HG03139 (cell line): ENCODE measurements around the gene C7orf57.
"Not testable (repeated sequence)": the region's sequence is repeated elsewhere in the genome, so short reads cannot be mapped to it uniquely, and the experiment has no call there.

Experiments
- ATAC-seq: cut with Tn5 transposase; IDR thresholded peaks from one replicate; pipeline ENCODE4 v1.9.1; 2021; ENCODE audit not compliant: unreplicated experiment

The C7orf57 gene

DNA sequence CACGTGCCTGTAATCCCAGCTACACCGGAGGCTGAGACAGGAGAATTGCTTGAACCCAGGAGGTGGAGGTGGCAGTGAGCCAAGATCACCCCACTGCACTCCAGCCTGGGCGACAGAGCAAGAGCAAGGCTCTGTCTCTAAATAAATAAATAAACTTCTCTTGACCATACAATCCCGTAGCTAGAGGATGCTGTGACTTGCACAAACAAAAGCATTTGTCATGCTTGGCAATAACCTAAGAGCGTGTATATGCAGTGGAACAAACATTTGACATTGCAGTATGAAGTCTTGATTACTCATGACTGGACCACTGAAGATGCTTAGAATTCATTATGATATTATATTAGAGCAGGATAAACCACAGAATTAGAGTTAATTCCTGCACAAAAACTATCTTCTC is 1.4 kb upstream of the C7orf57 start:
- ATAC-seq, result no peak

DNA sequence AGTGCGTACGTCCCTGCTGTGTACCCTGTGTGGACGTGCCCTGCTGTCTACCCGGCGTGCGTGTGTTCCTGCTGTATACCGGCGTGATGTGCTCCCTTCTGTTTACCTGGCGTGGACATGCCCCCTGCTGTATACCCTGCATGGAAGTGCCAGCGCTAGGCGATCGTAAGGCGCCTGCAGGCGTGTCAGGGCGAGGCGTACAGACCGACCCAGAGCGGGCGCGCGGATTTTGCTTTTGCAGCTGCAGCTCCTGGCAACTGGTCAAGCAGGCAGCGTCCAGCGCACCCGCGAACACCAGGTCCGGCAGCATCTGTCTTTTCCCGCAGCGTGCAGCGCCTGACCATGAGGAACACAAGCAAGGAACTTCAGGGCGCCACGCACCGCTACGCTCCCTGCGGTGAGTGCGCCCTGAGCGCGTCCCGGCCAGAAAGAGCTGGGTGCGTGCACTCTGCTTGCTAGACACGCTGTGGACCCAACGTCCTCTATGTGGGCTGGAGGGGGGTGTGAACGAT is 680 bp downstream of the C7orf57 start:
- ATAC-seq, result no peak

DNA sequence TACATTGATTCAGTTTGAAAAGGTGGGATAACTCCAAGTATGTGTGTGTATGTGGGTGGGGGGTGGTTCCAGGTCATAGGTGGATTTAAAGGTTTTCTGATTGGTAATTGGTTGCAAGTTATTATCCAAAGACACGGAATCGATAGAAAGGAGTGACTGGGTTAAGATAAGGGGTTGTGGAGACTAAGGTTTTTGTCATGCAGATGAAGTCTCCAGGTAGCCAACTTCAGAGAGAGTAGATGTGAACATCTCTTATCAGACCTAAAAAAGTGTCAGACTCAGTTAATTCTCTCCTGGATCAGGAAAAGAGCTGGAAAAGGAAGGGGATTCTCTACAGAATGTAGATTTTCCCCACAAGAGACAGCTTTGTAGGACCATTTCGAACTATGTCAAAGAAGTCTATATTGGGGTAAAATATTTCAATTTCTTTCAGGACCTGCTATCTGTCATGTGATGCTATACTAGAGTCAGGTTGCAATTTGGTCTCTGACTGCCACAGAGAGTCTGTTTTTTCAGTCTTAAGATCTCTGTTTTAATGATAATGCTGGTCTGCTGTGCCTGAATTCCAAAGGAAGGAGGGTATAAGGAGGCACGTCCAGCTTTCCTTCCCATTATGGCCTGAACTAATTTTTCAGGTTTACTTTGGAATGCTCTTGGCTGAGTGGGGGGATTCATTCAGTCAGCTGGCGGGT is 3.6 kb downstream of the C7orf57 start:
- no peak for ATAC-seq

DNA sequence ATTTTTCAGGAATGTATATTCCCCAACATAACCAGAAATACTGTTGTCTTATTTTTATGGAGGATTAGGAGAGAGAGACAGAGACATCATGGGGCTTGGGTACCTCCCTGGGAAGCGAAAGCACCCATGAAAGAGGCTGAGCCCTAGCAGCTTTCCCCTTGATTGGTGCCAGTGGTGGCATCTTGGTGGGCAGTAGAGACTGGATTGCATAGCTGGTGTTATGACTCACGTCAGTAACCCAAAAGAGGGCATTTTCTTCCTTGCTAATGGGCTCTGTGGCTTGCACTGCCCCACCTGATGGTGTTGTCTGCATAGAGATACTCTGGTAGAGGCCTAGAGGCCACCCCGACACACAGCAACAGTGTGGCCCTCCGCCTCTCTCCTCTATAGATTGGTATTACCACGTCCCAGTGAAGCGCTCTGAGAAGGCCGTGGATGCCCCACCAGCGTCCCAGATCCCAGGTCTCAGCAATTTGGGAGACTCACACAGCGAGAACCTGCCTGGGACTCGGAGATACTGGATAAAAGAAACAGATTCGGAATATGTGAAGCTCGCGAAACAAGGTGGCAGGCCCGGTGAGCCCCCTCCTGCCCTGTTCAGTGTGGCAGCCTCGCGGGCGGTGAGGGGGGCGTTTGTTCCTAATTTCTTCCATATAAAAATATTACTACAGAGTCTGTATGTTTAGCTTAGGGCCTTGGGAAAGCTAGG is 5.8 kb downstream of the C7orf57 start:
- ATAC-seq, result no peak

DNA sequence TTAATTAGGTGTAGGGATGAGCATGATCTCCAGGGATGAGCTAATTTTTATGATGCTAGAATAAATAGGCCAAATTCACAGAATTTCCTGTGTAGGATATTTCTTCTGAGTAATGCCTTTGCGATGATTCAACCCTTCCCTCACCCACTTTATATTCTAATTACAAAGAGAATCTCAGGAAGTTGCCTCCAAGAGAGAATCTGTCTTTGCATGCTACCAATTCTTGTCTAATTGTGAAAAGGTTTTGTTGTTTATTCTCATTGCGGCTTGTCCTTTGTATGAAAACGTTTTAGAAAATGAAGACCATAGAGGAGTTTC is 6.3 kb downstream of the C7orf57 start:
- ATAC-seq, result no peak

DNA sequence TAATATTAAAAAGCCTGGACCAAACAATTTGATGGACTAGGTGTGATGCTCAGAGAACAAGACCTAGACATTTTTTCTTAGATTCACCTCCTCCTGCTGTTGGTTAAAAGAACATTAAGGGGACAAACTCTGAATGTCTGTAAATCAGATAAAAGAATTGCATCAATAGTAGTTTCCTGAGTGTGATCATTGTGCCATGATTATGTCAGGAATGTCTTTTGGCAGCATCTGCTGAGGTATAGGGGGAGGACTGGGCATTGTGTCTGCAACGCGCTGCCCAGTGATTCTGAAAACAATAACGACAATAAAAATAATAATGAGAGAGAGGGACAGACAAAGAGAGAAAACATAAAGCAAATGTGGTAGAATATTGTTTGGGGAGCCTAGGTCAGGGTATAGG is 6.9 kb downstream of the C7orf57 start:
- no peak for ATAC-seq

DNA sequence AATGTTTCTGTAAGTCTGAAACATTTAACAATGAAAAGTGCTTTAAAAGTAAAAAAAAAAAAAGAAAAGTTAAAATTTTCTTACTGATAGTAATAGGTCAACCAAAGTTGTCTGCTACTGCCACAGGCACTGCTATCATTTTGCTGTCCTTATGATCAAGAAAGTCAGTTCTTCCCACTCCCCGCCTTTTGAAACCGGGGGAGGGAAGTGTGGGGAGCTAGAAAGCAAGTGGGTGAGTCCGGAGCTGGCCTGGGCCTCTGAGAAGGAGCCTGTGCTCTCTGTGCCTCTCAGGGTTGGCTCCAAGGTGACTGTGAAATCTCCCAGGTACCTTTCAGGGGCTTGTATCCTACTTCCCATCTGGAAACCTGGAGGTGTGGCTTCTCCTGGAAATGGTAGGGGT is 7.3 kb downstream of the C7orf57 start:
- ATAC-seq, result no peak

DNA sequence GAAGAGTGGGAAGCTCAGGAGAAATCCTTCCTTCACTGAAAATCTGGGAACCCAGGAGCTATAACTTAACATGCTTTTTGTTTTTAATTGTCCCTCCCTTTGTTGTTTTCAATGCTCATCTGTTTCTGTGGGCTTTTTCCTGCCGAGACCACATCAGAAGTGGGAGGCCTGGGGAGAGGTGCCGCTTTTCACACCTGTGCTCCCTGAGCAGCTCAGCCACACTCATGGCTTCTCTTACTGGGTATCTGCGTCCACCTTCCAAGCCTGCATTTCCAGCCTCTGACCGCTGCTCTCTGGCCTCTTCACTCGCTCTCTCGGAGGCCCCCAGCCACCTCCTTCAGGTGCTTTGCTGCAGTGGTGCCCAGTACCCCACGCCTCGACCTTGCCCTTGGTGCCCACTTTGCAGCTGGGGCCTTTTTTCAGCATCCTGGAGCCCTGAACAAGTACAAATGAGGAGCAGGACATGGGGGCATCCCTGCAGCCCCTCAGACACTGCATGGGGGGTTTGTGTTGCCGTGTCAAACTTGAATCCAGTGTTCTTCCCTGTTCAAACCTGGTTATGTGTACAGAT is 9.9 kb downstream of the C7orf57 start:
- no peak for ATAC-seq

DNA sequence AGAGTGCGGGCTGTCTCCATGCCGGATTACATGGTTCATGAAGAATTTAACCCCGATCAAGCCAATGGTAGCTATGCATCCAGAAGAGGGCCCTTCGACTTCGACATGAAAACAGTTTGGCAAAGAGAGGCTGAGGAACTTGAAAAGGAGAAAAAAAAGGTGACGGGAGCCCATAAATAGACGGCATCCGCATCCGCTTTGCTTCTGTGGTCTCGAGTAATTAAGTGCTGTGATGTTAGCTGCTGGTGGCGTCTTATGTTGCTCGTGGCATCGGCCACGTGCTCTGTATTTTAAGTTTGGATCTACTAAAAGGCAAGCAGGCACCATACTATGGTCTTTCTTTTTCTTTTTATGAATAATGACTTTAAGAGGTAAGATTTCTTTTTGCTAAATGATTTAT is 11.1 kb downstream of the C7orf57 start:
- no peak for ATAC-seq

DNA sequence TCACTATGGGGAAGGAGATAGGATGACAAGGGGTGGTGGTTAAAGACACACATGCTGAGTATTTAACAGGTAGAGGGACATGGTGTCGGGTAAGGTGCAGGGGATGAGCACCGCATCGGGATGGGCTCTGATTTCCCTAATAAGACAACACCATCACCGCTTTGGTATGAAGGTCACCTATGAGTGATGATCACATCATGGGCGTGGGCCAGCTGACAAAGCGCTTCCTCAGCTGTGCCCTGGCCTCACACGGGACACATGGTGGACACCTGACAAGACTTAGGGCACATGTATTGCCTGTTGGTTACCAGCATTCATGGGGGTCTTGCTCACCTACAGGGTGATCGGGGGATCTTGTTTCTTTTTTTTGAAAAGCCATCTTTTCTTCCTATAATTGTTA is 12.8 kb downstream of the C7orf57 start:
- ATAC-seq, result no peak

DNA sequence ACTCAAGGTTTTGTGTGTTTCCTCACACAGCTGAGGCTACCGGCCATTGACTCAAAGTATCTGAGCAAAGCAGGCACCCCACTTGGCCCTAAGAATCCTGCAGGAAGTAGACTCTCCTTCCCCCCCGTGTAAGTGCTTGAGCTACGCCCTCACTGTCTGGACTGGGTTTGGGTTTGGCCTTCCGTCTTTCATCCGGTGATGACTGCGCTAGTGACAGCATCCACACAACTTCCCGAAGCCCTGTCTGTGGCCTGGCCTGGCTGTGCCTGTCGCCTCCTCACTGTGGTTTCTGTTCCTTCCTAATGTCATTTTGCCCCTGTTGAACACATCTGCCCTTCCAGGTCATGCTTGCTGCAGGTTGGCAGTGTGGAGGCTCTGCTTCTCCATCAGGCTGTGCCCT is 14.5 kb downstream of the C7orf57 start:
- ATAC-seq, result no peak

DNA sequence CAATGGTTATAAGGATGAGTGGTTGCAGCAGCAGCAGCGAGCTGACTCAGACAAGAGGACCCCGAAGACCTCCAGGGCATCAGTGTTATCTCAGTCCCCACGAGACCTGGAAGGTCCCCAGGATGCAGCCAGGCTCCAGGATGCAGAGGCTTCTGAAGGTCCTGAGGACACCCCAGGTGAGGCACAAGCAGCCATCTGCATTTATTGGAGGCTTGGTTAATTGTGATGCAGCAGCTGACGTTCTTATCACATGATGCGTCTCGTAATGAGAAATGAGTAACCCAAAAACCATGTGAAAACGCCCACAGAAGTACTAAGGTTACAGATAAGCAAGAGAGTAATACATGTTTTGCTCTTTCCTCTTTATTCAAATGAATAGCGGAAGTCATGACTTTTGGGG is 17.4 kb downstream of the C7orf57 start:
- no peak for ATAC-seq

DNA sequence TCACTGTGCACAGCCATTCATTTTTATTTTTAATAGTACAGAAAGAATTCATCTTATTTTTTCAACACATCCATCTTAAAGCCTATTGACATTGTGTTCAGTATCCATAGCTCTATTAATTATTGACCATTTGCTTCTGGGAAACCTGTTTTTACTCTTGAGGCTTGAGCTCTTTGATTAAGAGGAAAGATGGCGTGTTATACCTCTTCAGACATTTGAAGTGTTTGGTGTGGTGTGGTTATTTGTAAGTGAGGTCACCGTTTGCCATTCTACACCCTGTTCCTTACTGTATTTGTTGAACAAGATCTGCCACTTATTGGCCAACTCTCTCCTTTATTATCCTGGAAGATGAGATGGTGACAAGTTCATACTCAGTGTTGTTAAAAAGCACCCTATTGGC is 18.4 kb downstream of the C7orf57 start:
- no peak for ATAC-seq

DNA sequence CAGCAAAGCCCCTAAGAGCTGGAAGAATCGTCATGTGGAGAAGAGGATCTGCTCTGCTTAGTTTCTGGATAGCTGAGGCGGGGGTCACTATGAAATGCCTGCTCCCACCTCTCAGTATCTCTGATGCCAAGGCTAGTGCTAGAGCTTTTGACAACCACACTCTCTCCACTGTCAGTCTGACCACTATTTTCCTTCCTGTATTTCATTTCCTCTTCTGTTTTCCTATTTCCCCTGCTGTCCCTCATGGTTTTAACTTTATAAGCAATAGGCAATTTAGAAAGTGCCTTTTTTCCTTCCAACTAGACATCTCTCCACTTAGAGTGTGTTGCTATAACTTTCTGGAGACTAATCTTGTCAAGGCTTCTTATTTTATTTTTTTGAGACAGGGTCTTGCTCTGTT is 23.6 kb downstream of the C7orf57 start:
- no peak for ATAC-seq

DNA sequence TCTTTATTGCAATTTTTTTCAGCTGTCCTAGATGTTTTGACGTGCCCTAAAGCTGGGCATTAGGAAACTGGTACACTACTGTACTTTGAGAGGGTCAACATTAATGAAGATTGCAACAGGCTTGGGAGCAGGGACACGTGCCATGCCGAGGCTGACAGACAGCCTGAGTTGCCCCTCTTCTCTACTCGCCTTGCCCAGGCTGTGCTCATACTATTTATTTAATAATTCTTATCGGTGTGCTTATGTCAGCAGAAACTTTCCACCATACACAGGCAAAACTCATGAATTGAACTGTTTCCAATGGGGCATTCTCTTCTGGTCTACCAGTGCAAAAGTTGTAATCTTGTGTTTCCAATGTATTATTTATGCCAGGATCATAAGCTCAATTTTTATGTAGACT is 24.4 kb downstream of the C7orf57 start:
- ATAC-seq, result no peak

DNA sequence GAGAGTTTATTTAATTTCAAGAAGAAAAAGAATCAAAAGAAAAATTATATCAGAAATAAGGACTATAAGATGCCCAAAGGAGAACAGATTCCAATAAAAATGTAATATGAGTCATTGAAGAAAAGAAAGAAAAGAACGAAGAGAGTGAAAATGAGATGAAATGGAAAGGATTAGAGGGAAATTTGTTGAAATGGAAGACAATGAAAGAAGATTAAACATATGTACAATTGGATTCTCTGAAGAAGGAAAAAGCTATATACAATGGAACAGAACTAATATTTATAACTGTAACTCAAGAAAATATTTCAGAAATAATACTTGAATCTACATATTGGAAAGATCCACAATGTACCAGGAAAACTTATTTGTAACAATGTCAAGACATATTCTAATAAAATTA is 28.6 kb downstream of the C7orf57 start:
- no peak for ATAC-seq

DNA sequence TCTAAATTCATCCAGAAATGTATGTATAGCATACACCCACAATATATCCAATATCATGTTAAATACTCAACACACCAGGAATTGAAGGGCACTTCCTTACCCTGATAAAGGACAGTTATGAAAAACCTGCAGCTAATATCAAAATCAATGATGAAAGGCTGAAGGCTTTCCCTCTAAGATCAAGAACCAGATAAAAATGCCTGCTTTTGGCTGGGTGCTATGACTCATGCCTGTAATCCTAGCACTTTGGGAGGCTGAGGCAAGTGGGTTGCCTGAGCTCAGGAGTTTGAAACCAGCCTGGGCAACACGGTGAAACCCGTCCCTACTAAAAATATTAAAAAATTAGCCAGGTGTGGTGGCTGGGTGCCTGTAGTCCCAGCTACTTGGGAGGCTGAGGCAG is 32.1 kb downstream of the C7orf57 start:
- ATAC-seq, result no peak

DNA sequence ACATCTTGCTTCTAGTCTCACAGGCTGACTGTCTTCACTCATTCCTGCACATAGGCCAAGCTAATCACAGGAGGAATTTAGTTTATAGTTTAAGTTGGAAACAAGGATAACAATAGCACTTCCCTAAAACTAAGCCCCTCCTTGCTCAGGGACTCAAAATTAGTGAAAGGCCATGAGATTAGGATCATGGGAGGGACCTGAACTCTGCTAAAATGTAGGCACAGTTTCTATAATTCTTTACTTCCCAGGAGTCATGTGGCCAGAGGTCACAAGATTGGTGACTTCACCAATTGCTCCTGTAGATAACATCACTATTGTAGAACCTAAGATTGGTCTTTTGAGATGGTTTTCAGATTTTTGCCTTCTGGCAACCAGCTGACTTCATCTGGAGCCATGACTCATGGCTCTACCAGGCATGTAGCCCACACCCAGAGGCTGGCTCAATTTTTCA is 38.9 kb downstream of the C7orf57 start:
- no peak for ATAC-seq

DNA sequence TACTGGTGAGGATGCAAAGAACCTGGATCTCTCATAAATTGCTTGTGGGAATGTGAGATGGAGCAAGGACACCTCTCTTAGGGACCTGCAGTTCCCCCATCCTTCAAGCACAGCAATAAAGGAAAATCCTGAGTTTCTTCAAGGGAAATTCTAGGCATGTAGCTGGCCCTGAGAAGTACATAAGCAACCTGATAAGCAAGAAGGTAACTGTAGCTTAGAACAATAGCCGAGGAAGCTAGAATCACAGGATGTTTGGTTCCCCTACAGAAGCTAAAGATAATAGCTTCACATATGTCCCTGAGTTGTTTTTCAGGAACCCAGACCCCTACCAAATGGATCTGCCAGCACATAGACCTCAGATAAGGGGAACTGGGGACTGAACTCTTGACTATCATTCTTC is 42.1 kb downstream of the C7orf57 start:
- no peak for ATAC-seq

DNA sequence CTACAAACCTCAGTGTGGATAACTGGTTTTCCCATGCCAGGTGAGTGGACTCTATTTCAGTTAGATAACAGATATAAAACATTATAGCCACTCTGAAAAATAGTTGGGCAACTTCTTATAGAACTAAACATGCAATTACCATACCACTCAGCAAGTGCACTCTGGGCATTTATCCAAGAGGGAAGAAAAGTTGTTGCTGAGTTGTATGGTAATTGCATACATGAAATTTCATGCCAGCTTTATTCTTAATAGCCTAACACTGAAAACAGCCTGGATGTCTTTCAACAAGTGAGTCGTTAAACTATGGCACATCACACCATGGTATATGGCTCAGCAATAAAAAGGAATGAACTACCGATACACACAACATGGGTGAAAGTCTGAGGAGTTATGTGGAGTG is 43.1 kb downstream of the C7orf57 start:
- ATAC-seq, result no peak

DNA sequence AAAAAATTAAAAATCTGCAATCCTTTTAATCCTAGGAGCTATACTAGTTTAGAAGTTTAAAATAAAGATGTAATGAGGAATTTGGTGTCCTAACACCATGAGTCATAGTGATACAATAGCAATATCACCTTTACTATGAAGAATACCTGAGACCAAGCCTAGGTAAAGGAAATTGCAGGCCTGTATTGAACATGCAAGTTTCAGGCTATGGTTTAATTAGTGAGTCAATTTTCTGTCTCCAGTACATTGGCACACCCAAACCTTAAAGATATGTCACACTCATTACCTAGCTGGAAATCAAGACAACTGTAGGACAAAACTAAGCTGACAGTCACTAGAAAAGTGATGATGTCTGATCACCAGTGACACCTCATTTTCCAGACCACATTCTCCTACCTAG is 47.0 kb downstream of the C7orf57 start:
- ATAC-seq, result not testable (repeated sequence)

DNA sequence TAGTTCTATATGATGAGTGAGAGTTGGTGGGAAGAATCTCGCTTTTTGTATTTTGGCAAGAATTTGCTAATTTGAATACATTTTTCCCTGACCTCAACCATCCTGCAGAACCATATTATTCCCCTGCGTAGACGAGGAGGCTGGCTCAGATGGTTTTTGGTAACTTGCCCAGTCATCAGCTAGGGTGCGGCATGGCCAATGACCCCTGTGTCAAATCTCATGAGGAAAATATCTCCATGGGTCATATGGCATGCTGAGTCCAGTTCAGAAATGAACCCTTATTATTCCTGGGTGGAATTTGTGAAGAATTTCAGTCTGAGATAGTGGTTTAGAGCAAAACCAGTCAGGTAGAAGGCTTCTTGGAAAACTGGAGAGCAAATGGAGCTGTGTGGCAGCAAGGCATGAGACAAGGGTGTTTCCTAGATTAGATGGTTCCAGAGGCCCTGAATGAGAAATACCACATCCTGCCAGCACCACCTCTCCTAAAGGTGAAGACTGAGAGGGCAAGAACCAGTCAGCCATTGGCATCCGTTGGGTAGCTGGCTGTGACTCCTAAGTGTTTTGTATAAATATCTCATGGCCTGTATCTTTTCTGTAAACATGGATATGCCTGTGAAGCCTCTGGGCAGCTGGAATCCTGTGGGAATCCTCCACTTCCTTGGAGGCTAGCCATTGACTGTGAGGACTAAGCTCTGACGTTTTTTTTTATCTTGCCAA is 47.9 kb downstream of the C7orf57 start:
- ATAC-seq, result no peak
